ENCODE data around the gene NRG2.

The NRG2 gene

DNA sequence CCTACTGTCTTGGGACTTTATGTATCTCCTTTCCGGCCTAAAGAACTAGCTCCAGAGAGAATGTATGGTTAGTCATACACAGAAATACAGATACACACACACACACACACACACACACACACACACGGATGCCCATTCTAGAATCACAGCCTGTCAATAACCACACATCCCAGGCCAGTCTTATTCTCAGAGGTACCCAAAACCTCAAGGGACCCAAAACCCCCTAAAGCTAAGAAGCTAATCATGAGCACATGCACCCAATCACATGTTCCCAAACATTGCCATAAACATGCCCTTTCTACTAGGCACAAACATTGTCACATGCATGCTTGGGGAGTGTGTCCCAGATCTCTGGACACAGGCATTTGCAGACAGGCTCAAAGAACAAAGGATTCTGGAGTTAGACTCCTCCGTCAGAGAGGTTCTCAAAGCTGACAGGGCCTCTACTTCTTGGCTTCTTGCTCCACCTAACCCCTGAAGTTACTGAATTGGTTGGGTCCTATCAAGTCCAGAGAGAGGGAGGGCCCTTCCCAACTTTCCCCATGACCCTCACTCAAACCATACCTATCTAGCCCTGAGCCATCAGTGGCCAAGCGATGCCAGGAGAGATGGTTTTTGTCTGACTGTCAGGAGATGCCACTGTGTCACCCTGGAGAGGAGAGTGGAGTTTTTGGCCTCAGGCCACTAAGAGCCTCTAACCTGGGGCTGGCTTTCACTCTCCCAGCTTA lies 78.7 kb downstream of the NRG2 start:
- no peak for TF ChIP-seq POLR2AphosphoS5 (IDR thresholded peaks at IDR 0.05; ENCODE audit: low read depth, low read length)
- TF ChIP-seq TAF1 (IDR thresholded peaks at IDR 0.05; ENCODE audit: borderline replicate concordance, low read depth, low read length): no peak
- TF ChIP-seq POLR2A (IDR thresholded peaks at IDR 0.05; ENCODE audit: low read depth, low read length): no peak
- FAIRE-seq (peak; percentile 89), DNase-seq (ENCODE audit: insufficient read length) (no peak)

DNA sequence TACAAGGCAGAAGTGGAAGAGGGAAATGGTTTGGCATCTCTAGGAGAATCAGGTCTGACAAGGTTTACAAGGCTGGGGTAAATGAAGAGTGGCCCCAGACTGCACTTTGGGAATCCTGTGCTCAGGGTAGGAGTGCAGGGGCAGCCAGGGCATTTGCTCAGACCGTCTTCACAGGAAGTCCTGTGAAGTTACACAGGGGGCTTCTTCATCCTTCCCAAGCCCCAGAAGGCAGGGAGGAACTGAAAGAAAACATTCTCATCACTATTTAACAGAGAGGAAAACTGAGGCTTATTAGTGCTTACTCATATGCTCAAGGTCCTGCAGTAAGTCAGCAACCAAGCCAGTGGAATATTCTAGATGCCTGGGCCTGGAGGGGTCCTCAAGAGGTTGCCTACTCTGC lies 80.7 kb downstream of the NRG2 start:
- TF ChIP-seq POLR2A (IDR thresholded peaks at IDR 0.05; ENCODE audit: low read depth, low read length): no peak
- TF ChIP-seq TAF1 (IDR thresholded peaks at IDR 0.05; ENCODE audit: borderline replicate concordance, low read depth, low read length): no peak
- DNase-seq (ENCODE audit: insufficient read length) (no peak), FAIRE-seq (no peak)

DNA sequence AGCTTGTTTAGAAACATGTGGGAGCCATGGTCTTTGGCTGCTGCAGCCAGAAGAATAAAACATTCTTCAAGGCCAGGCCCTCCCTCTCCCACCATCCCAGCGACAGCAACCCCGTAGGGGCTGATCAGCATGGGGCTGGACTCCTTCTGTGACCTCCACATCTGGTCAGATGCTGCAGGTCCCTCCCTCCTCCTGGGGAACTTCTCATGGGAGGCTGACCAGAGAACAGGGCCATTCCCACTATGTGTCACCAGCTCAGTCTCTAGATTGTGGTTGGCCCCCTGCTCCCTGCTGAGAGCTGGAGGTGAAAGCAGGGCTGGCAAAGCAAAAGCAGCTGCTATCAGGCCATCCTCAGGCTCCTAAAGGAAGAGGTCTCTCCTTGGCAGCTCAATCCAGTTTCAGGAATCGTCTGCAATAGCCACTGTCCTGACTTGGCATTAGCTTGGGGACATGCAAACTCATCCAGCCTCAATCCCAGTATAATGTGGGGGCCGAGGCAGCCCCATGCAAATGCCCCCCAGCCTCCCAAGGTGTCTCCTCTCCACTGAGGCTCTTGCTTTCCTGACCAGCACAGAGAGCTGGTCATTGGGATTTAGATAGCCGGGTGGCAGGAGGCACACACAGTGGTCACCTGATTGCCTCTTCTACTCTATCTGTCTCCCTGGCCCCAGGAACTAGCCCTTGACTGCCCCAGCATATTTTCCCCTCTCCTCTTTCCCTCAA lies 81.5 kb downstream of the NRG2 start:
- FAIRE-seq (peak; percentile 95), DNase-seq (ENCODE audit: insufficient read length) (no peak)
- TF ChIP-seq POLR2A (IDR thresholded peaks at IDR 0.05; ENCODE audit: low read depth, low read length): no peak

DNA sequence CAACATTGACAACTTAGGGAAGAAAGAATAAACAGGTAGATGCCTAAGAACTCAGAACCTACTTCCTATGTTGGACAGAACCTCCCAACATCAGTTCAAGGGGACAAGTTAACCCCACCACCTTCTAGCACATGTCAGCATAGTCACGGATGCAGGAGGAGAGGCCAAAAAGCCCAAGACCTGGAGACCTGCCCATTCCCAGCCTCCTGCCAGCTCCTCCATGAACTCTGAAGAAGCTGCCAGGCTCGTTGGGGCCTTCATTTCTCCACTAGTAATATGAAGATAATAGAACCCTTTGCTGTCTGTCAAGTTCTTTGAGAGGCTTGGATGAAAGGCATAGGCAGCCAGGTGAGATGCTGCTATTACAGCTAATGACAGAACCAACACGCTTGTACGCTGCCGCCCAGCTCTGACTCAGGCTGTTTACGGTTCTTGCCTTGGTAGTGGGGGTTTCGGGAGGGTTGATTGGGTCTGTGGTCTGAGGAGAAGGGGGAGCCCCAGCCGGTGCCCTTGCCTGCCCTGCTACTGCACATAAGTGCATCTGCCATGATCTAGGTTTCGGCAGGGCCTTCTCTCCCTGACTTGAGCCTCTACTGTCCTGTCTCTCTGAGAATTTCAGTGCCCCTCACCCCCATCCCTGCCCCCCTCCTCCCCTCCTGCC lies 82.2 kb downstream of the NRG2 start:
- FAIRE-seq: no peak
- no peak for DNase-seq (ENCODE audit: insufficient read length)
- TF ChIP-seq TAF1 (IDR thresholded peaks at IDR 0.05; ENCODE audit: borderline replicate concordance, low read depth, low read length): no peak
- TF ChIP-seq POLR2AphosphoS5 (IDR thresholded peaks at IDR 0.05; ENCODE audit: low read depth, low read length): no peak
- TF ChIP-seq POLR2A (IDR thresholded peaks at IDR 0.05; ENCODE audit: low read depth, low read length): no peak

DNA sequence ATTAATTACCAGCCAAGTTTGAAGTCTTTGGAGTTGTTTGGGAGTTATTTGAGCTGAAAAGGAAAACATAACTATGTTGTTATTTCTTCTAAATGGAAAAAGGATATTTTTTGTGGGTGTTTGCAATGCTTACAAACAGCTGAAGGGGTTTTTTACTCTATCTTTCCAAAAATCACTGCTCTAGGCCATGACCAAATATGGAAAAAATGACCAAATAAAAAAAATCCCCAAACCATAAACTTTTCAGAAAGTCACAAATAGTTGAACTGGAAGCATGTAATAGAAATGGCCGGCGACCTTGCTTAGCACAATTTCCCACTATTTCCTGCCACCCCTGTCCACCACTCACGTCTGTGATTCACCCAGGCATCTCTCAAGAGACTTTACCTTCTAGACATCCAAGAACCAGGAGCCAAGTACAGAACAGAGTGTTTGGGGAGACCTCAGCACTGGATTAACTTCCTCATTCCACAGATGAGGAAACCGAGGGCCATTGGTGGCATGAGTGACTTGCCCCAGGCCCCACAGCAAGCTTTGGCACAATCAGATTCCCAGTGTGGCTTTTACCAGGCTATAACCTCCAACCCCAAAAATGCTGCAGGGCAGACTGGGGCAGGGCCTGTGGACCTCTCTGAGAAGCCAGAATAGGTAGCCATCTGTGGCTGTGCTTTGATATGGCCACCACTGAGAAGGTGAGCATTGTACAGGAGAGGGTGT lies 84.5 kb downstream of the NRG2 start:
- FAIRE-seq: peak; percentile 33
- no peak for DNase-seq (ENCODE audit: insufficient read length)
- TF ChIP-seq POLR2AphosphoS5 (IDR thresholded peaks at IDR 0.05; ENCODE audit: low read depth, low read length): no peak
- TF ChIP-seq POLR2A (IDR thresholded peaks at IDR 0.05; ENCODE audit: low read depth, low read length): 0 out of 2 replicates have a peak, but pooled peaks have one; percentile 24
- TF ChIP-seq TAF1 (IDR thresholded peaks at IDR 0.05; ENCODE audit: borderline replicate concordance, low read depth, low read length): no peak

DNA sequence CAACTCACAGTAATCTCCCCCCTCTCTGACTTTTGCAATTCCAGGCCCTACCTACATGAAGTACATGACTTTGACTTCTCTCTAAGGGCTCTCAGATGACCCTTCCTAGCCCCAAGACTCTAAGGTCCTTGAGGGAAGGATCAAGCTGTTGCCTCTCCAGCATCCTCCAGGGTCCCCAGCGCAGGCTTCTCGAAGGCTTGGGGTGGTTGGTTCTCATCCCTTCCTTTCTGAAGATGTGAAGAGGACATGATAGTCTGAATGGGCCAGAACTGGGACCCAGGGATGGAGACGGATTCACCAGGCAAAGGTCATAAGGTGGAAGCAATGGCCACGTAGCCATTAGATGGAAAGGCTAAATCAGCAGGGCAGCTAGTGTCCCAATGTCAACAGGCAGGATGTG lies 86.8 kb downstream of the NRG2 start:
- no peak for TF ChIP-seq TAF1 (IDR thresholded peaks at IDR 0.05; ENCODE audit: borderline replicate concordance, low read depth, low read length)
- no peak for TF ChIP-seq POLR2AphosphoS5 (IDR thresholded peaks at IDR 0.05; ENCODE audit: low read depth, low read length)
- no peak for TF ChIP-seq POLR2A (IDR thresholded peaks at IDR 0.05; ENCODE audit: low read depth, low read length)
- FAIRE-seq: no peak

DNA sequence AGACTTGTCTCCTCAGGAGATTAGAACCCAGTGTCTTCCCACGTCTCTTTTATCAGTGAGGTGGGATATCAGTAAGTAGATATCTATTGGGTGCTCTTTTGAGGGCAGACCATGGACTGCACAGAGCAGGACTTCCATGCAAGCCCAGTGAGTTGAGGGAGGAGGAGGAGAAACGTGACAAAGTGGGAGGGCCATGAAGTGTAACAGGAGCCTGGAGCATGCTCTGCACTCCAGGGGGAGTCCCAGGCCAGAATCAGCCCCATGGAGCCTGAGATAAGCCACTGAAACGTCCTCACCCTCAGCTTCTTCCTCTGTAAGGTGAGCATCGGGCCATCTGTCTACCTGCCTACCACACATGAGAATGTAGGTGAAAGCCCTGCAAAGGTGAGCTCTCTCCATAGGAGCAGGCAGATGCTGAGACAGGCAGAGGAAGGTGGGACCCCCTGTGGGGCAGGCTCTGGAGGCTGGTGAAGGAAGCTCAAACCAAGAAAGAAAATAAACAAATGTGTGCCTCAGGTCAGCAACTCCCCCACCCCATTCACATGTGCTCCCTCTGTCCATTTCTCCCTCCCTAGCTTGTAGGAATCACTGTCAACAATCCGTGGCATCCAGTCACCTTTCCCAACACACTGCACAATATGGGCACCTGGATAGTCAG lies 87.4 kb downstream of the NRG2 start:
- FAIRE-seq (no peak), DNase-seq (ENCODE audit: insufficient read length) (no peak)
- no peak for TF ChIP-seq POLR2AphosphoS5 (IDR thresholded peaks at IDR 0.05; ENCODE audit: low read depth, low read length)

More for the DNA sequence above, 86.8 kb downstream of the NRG2 start:
- DNase-seq (ENCODE audit: insufficient read length): no peak

DNA sequence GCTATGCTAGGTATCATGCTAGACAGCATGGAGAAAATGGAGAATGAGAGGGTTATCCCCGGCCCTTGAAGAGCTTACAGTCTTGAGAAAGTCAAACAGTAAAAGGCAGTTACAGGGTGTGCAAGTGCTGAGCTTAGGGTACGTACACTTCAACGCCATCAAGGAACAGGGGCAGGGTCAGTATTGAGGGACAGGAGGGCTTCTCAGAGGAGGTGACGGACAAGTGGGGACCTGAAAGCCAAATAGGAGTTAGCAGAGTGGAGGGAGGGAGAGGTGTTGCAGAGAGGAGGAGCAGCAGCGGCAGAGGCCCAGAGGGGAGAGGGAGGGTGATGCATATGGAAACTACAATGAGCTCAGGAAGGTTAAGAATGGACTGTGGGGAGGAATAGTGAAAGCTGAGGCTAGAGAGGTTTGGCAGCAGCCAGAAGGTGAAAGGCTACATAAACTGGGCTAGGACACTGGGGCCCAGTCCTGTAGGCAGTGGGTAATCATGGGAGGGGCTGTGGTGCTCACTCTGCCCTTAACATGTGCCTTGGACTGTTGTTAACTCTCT lies 88.0 kb downstream of the NRG2 start:
- no peak for TF ChIP-seq POLR2AphosphoS5 (IDR thresholded peaks at IDR 0.05; ENCODE audit: low read depth, low read length)
- TF ChIP-seq TAF1 (IDR thresholded peaks at IDR 0.05; ENCODE audit: borderline replicate concordance, low read depth, low read length): no peak
- TF ChIP-seq POLR2A (IDR thresholded peaks at IDR 0.05; ENCODE audit: low read depth, low read length): no peak
- no peak for DNase-seq (ENCODE audit: insufficient read length)
- peak; percentile 89 for FAIRE-seq

DNA sequence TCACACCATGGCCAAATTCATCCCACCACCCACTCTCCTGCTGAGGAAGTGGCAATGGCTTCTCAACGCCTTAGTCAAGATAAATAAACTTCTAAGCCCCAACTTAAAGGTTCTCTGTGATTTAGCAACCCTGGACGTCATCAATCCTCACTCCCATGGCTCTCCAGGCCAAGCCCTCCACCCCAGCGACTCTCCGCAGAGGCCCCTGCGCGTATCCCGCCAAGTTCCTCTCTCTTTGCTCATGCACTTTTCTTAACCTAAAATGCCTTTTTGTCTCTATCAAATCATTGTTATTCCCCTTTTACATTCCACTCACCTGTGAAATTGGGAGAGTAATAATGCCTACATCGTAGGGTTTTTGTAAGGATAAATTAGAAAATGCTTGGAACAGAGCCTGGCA lies 88.6 kb downstream of the NRG2 start:
- FAIRE-seq (no peak), DNase-seq (ENCODE audit: insufficient read length) (no peak)

DNA sequence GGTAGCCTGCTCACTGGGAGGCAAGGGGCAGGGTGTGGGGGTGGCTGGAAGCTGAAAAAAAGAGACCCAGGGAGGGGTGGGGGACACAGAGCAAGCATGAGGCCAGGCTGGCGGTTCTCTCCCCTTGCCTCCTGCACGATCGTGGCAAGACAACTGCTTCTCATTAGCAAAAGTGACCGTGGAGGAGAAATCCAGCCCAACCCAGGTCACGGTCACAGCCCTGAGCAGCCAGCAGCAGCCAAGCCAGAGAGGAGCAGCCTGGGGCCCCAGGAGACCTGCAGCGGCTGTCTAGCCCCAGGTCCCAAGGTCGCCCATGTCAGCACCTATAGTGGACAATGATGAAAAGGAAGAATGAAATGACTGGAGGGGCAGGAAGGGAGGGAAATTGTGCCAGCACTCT lies 89.1 kb downstream of the NRG2 start:
- FAIRE-seq (peak; percentile 50), DNase-seq (ENCODE audit: insufficient read length) (no peak)
- no peak for TF ChIP-seq TAF1 (IDR thresholded peaks at IDR 0.05; ENCODE audit: borderline replicate concordance, low read depth, low read length)
- no peak for TF ChIP-seq POLR2A (IDR thresholded peaks at IDR 0.05; ENCODE audit: low read depth, low read length)
- no peak for TF ChIP-seq POLR2AphosphoS5 (IDR thresholded peaks at IDR 0.05; ENCODE audit: low read depth, low read length)

More for the DNA sequence above, 88.6 kb downstream of the NRG2 start:
- TF ChIP-seq POLR2A (IDR thresholded peaks at IDR 0.05; ENCODE audit: low read depth, low read length) (no peak), POLR2AphosphoS5 (IDR thresholded peaks at IDR 0.05; ENCODE audit: low read depth, low read length) (no peak), TAF1 (IDR thresholded peaks at IDR 0.05; ENCODE audit: borderline replicate concordance, low read depth, low read length) (no peak)

DNA sequence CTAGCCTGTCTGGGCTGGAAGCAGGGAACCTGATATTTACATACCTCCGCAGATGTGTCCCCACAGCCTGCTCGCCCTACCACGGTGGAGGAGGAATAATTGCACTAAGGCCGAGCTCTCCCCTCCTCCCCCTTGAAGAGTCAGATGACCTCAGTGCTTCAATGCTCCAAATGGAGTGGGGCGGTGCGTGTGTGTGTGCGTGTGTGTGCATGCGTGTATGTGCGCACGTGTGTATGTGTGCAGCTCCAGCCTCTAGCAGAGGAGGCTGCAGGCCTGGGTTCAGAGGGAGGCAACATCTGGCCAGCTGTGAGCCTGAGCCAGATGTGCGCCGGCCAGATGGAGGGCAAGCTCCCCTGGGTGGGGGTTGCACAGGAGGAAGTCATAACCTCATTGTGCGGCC lies 90.5 kb downstream of the NRG2 start:
- TF ChIP-seq POLR2A (IDR thresholded peaks at IDR 0.05; ENCODE audit: low read depth, low read length): no peak
- DNase-seq (ENCODE audit: insufficient read length): no peak
- no peak for FAIRE-seq
